IMR-90 (cell line): ENCODE results near the gene SPEG. TPM values are rescaled to one million over a fixed set of nuclear protein-coding genes. Genes with fewer than 3 reads are reported as not detected.

Source experiments
- ATAC-seq: fragments of 200-7000 bp; cut with Tn5 transposase; 2 replicates; pipeline ENCODE4 v1.9.1; 2020; ENCODE audit warnings: low read depth, mild to moderate bottlenecking, moderate library complexity
- BruUV-seq: library from RNA; stranded (reverse); fragments of 400-500 nt; replicated peaks from 2 replicates; lab custom pipeline; 2021; lab: Mats Ljungman, UMichigan
- CTCF ChIA-PET: fragments of 300-600 bp; formaldehyde crosslinking; extraction: SDS; loops from one replicate; lab custom pipeline; 2021; ENCODE audit warnings: antibody characterized with exemption; lab: Yijun Ruan, JAX
- POLR2A ChIA-PET: fragments of 300-600 bp; sonication (Branson Sonifier 250); formaldehyde crosslinking; loops from one replicate; lab custom pipeline; 2022; ENCODE audit warnings: antibody characterized with exemption; ENCODE audit not compliant: unreplicated experiment; lab: Charles Lee
- DNase-seq: peaks from one replicate; pipeline ENCODE4 v3.0.0; 2013
- H2AFZ ChIP-seq: replicated peaks from 2 replicates; pipeline ENCODE3; 2013; ENCODE audit warnings: low read length, mild to moderate bottlenecking; ENCODE audit not compliant: poor library complexity
- H2AK5ac ChIP-seq: 2 replicates; pipeline ENCODE4 v1.6.1; 2013; ENCODE audit warnings: low read depth, low read length, inconsistent platforms
- H2AK9ac ChIP-seq: replicated peaks from 2 replicates; pipeline ENCODE3; 2013; ENCODE audit warnings: mild to moderate bottlenecking, low read depth, low read length, moderate library complexity; ENCODE audit not compliant: poor library complexity
- H2BK120ac ChIP-seq: 2 replicates; pipeline ENCODE4 v1.6.1; 2013; ENCODE audit warnings: low read depth, low read length, inconsistent platforms
- H2BK15ac ChIP-seq: 3 replicates; pipeline ENCODE4 v1.6.1; 2013; ENCODE audit warnings: low read depth, low read length, inconsistent platforms
- H2BK20ac ChIP-seq: 2 replicates; pipeline ENCODE4 v1.6.1; 2013; ENCODE audit warnings: low read depth, mild to moderate bottlenecking, inconsistent platforms, low read length, moderate library complexity
- H2BK5ac ChIP-seq: 2 replicates; pipeline ENCODE4 v1.6.1; 2013; ENCODE audit warnings: mild to moderate bottlenecking, low read depth, low read length, inconsistent platforms; ENCODE audit not compliant: poor library complexity, severe bottlenecking
- H3K14ac ChIP-seq: replicated peaks from 2 replicates; pipeline ENCODE4 v1.6.1; 2013; ENCODE audit warnings: low read depth, low read length, inconsistent platforms
- H3K18ac ChIP-seq: 2 replicates; pipeline ENCODE4 v1.6.1; 2013; ENCODE audit warnings: low read depth, low read length, control low read depth
- H3K23ac ChIP-seq: 2 replicates; pipeline ENCODE4 v1.6.1; 2013; ENCODE audit warnings: low read depth, low read length, inconsistent platforms
- H3K27ac ChIP-seq: 2 replicates; pipeline ENCODE4 v1.5.1; 2013; ENCODE audit warnings: mild to moderate bottlenecking, control low read depth, low read length; ENCODE audit not compliant: insufficient read depth
- H3K27me3 ChIP-seq: 2 replicates; pipeline ENCODE4 v1.6.1; 2013; ENCODE audit warnings: low read length; ENCODE audit not compliant: control insufficient read depth, insufficient read depth
- H3K36me3 ChIP-seq: 2 replicates; pipeline ENCODE4 v1.6.1; 2013; ENCODE audit warnings: low read length, mixed read lengths; ENCODE audit not compliant: control insufficient read depth, insufficient read depth
- H3K4ac ChIP-seq: 2 replicates; pipeline ENCODE4 v1.6.1; 2013; ENCODE audit warnings: low read depth, low read length, inconsistent platforms
- H3K4me1 ChIP-seq: 2 replicates; pipeline ENCODE4 v1.6.1; 2013; ENCODE audit warnings: low read length, mixed read lengths; ENCODE audit not compliant: control insufficient read depth, insufficient read depth
- H3K4me2 ChIP-seq: 2 replicates; pipeline ENCODE4 v1.6.1; 2013; ENCODE audit warnings: low read depth, mild to moderate bottlenecking, control low read depth, low read length, moderate library complexity
- H3K4me3 ChIP-seq: 2 replicates; pipeline ENCODE4 v1.5.1; 2013; ENCODE audit warnings: low read depth, mild to moderate bottlenecking, control low read depth, low read length, moderate library complexity; ENCODE audit not compliant: insufficient read depth
- H3K56ac ChIP-seq: 2 replicates; pipeline ENCODE4 v1.6.1; 2013; ENCODE audit warnings: low read length, inconsistent platforms; ENCODE audit not compliant: insufficient read depth; ENCODE audit errors: extremely low read depth
- H3K79me1 ChIP-seq, 2 experiments: 2 replicates each; pipeline ENCODE4 v1.6.1; 2013; ENCODE audit warnings: low read length in 2 of 2, inconsistent platforms in 1 of 2, low read depth in 1 of 2
- H3K9ac ChIP-seq: 2 replicates; pipeline ENCODE4 v1.6.1; 2013; ENCODE audit warnings: low read depth, low read length, control low read depth
- H3K9me1 ChIP-seq: 2 replicates; pipeline ENCODE4 v1.6.1; 2013; ENCODE audit warnings: low read length, inconsistent platforms; ENCODE audit not compliant: insufficient read depth
- H3K9me3 ChIP-seq: 2 replicates; pipeline ENCODE4 v1.6.1; 2013; ENCODE audit warnings: low read length; ENCODE audit not compliant: control insufficient read depth, insufficient read depth
- H4K20me1 ChIP-seq: 2 replicates; pipeline ENCODE4 v1.6.1; 2013; ENCODE audit warnings: low read length, inconsistent platforms; ENCODE audit not compliant: insufficient read depth
- H4K5ac ChIP-seq: 2 replicates; pipeline ENCODE4 v1.6.1; 2013; ENCODE audit warnings: mild to moderate bottlenecking, low read depth, low read length, control low read depth
- H4K8ac ChIP-seq, 2 experiments: 2 replicates each; pipeline ENCODE4 v1.6.1; 2013; ENCODE audit warnings: low read depth in 2 of 2, low read length in 2 of 2, control low read depth in 1 of 2, inconsistent platforms in 1 of 2
- H4K91ac ChIP-seq: 2 replicates; pipeline ENCODE4 v1.6.1; 2013; ENCODE audit warnings: low read depth, low read length, inconsistent platforms; ENCODE audit not compliant: insufficient read depth
- BHLHE40 ChIP-seq: fragments of 150-350 bp; IDR thresholded peaks from 2 replicates; pipeline ENCODE4 v1.6.1; 2016; ENCODE audit warnings: mild to moderate bottlenecking, low read depth, low read length
- CTCF ChIP-seq: conservative IDR thresholded peaks from 2 replicates; pipeline ENCODE4 v1.5.1; 2012; ENCODE audit warnings: mild to moderate bottlenecking, low read depth, low read length, improper control_type of control experiment
- NFE2L2 ChIP-seq: fragments of 150-350 bp; IDR thresholded peaks from 2 replicates; pipeline ENCODE4 v1.6.1; 2016; ENCODE audit warnings: low read depth, mild to moderate bottlenecking, low read length
- WGBS, 2 experiments: methylation state at CpG; one replicate each; pipeline versions ENCODE4 v1.1.5 to v1.1.7; 2013; ENCODE audit warnings: missing lambda C conversion rate in 2 of 2; ENCODE audit not compliant: insufficient read length in 1 of 2; ENCODE audit errors: extremely low coverage in 2 of 2; 5-methylcytosine and 5-hydroxymethylcytosine counted together
- dilution Hi-C: fragments of 300-500 bp; cut with HindIII; formaldehyde crosslinking; loops from one replicate; pipeline ENCODE4 v1.14.3; 2018; ENCODE audit warnings: low sequenced_read_pairs; ENCODE audit not compliant: unreplicated experiment
- in situ Hi-C: fragments of 300-500 bp; cut with MboI; formaldehyde crosslinking; loops from 3 replicates; pipeline ENCODE4 v1.14.3; 2019; ENCODE audit warnings: low sequenced_read_pairs, inconsistent platforms, mixed read lengths
- intact Hi-C: fragments of 100-400 bp; cut with micrococcal nuclease; formaldehyde crosslinking; loops from 2 replicates; pipeline ENCODE4 v1.10.0; 2022
- polyA plus RNA-seq, 3 experiments: library from polyadenylated mRNA; depleted of rRNA; stranded (reverse); fragments of >200 nt; gene quantifications; 2 replicates each; pipeline ENCODE4 v1.2.3, GENCODE V29; 2012; ENCODE audit warnings: low replicate concordance in 1 of 3
- total RNA-seq: library from RNA; depleted of rRNA; stranded (reverse); fragments of >200 nt; gene quantifications from 2 replicates; pipeline ENCODE4 v1.2.3, GENCODE V29; 2012

Gene SPEG
- total and polyA plus RNA-seq, 2 of the 4 experiments (the other 2 are of a cell fraction): 6.8 to 81.6 TPM

GRCh38 chr2:219455581-219455980 is 20.9 kb downstream of the SPEG start:
- Histone ChIP-seq H4K91ac (no peak overlapping the region), H3K4ac (no peak overlapping the region), H3K4me2 (no peak overlapping the region), H2AK5ac (no peak overlapping the region), H2AK9ac (no peak overlapping the region), H3K23ac (no peak overlapping the region), H3K18ac (no peak overlapping the region), H2BK120ac (no peak overlapping the region), H2BK20ac (no peak overlapping the region), H3K9ac (no peak overlapping the region), H2AFZ (no peak overlapping the region), H3K79me1 (peaks cover 7 to 44% of the 10 kb centered on the region in 2 experiments), H2BK5ac (no peak overlapping the region), H3K4me3 (no peak overlapping the region), H3K27me3 (no peaks in the 10 kb centered on the region), H4K20me1 (no peaks in the 10 kb centered on the region), H3K9me3 (no peaks in the 10 kb centered on the region), H3K56ac (no peak overlapping the region), H3K36me3 (peaks cover 19% of the 10 kb centered on the region; the same call in 1 of the 2 replicates), H3K14ac (no peak overlapping the region), H4K8ac (no peak overlapping the region; a peak in 1 of 4 replicates), H3K27ac (no peak overlapping the region), H4K5ac (no peak overlapping the region), H2BK15ac (no peak overlapping the region), H3K4me1 (peaks cover 42% of the 10 kb centered on the region), H3K9me1 (peaks cover 35% of the 10 kb centered on the region)
- no peak for DNase-seq
- no TSS peak for BruUV-seq
- TF ChIP-seq BHLHE40 (no peak), CTCF (no peak), NFE2L2 (no peak)
- intact Hi-C loops (loop anchor here (5.0 kb wide), 1 partner anchor 67 kb away; no protein-coding TSS in a partner anchor), in situ Hi-C loops (no loop called here), dilution Hi-C loops (no loop called here)
- ATAC-seq: no peak
- WGBS, 2 experiments: no CpG with 5 or more reads among the region's 6 CpGs
- ChIA-PET CTCF (interaction anchor here (1.0 kb wide), 1 partner anchor 40 kb away, joined by 3 read pairs; no protein-coding TSS in a partner anchor), POLR2A (interaction anchor here (0.6 kb wide), 1 partner anchor 14 kb away, joined by 3 read pairs; no protein-coding TSS in a partner anchor)
